Measurements from ENCODE around the gene ZNF385A.

GRCh38 chr12:54395545-54395944 lies 11.0 kb upstream of the ZNF385A start:
- TF ChIP-seq CTCF (IDR thresholded peaks at IDR 0.05; ENCODE audit: poor library complexity, severe bottlenecking) (no peak), REST (IDR thresholded peaks at IDR 0.05; ENCODE audit: borderline replicate concordance) (no peak), MXI1 (conservative IDR thresholded peaks at IDR 0.05; ENCODE audit: poor library complexity, severe bottlenecking) (no peak)
